Naive B cell (primary cell): ENCODE data around the gene CAVIN2. TPM values are rescaled to one million over a fixed set of nuclear protein-coding genes. Genes with fewer than 3 reads are reported as not detected.

Experiments
- ATAC-seq, 2 donors: fragments of 150-1000 bp; cut with Tn5 transposase; 2 replicates each; pipeline ENCODE4 v1.10.0; 2021; ENCODE audit warnings: low read depth in 2 of 2, mild to moderate bottlenecking in 2 of 2, moderate library complexity in 2 of 2
- DNase-seq: peaks from one replicate; pipeline ENCODE4 v3.0.0; 2022
- H3K27ac Mint-ChIP-seq, 6 donors: one replicate each; pipeline ENCODE4 v1.8.0; 2020 to 2022; ENCODE audit warnings: mild to moderate bottlenecking in 6 of 6, mixed read lengths in 6 of 6, moderate library complexity in 5 of 6, inconsistent platforms in 2 of 6
- H3K27me3 Mint-ChIP-seq, 3 donors: one replicate each; pipeline ENCODE4 v1.8.0; 2021 to 2022; ENCODE audit warnings: mixed read lengths in 3 of 3, mild to moderate bottlenecking in 1 of 3
- H3K36me3 Mint-ChIP-seq, 2 donors: one replicate each; pipeline ENCODE4 v1.8.0; 2020 to 2022; ENCODE audit warnings: mixed read lengths in 2 of 2, inconsistent platforms in 1 of 2, mild to moderate bottlenecking in 1 of 2
- H3K4me1 Mint-ChIP-seq, 3 donors: one replicate each; pipeline ENCODE4 v1.8.0; 2020 to 2022; ENCODE audit warnings: mixed read lengths in 3 of 3, inconsistent platforms in 1 of 3, mild to moderate bottlenecking in 1 of 3, moderate library complexity in 1 of 3
- H3K4me3 Mint-ChIP-seq, 8 donors: one replicate each; pipeline ENCODE4 v1.8.0; 2020 to 2022; ENCODE audit warnings: mild to moderate bottlenecking in 8 of 8, mixed read lengths in 8 of 8, moderate library complexity in 8 of 8, inconsistent platforms in 2 of 8
- H3K9me3 Mint-ChIP-seq, 7 donors: one replicate each; pipeline ENCODE4 v1.8.0; 2020 to 2022; ENCODE audit warnings: mixed read lengths in 7 of 7, mild to moderate bottlenecking in 5 of 7, inconsistent platforms in 2 of 7, moderate library complexity in 1 of 7
- polyA plus RNA-seq, 6 donors: library from polyadenylated mRNA; unstranded; fragments of 300-500 nt; fragmentation: Illumina TruSeq; gene quantifications; one replicate each; pipeline ENCODE4 v1.2.3, GENCODE V29; 2021; ENCODE audit warnings: low read depth in 6 of 6

CAVIN2 gene, protein sequence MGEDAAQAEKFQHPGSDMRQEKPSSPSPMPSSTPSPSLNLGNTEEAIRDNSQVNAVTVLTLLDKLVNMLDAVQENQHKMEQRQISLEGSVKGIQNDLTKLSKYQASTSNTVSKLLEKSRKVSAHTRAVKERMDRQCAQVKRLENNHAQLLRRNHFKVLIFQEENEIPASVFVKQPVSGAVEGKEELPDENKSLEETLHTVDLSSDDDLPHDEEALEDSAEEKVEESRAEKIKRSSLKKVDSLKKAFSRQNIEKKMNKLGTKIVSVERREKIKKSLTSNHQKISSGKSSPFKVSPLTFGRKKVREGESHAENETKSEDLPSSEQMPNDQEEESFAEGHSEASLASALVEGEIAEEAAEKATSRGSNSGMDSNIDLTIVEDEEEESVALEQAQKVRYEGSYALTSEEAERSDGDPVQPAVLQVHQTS
- polyA plus RNA-seq: 1 to 10 TPM; 2.8 to 9.0 (median 8.3) TPM

DNA sequence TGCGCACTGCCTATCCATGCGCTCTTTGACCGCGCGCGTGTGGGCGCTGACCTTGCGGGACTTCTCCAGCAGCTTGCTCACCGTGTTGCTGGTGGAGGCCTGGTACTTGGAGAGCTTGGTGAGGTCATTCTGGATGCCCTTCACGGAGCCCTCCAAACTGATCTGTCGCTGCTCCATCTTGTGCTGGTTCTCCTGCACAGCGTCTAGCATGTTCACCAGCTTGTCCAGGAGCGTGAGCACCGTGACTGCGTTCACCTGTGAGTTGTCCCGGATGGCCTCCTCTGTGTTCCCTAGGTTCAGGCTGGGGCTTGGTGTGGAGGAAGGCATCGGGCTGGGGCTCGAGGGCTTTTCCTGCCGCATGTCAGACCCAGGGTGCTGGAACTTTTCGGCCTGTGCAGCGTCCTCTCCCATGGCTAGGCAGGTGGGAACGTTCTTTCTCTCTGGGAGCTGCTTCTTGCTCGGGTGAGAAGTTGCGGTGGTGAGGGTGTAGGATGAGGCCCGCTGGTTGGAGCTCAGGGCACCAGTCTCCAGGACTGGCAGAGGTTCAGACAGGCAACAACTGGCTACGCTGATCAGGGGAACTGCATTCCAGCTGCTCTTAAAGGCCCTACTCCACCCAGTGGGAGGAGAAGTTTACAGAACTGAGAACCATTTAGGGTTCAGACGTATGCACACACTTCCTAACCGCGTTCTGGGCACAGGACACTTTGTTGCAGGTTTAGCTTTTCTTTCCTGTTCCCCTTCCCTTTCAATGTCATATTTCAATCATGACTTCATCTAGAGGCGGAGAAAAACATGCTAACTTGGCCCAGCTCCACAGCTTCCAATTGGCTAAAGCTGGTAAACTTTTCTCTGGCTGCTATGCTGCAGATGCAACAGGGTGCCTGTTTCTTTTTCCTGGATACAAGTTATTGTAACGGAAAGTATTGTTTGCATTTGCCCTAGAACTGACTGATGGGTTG is at the start of gene CAVIN2:
TSS of gene CAVIN2 (minus strand) at position 574 of the 962 bp plus-strand sequence. CDS start at position 411, 163 bp downstream.
- peak in 1 of 2 donors; percentile 28 for ATAC-seq
- H3K27me3 Mint-ChIP-seq: peaks cover 20 to 24% (median 20%) of the 10 kb centered on the region in 3 donors
- no peaks in the 10 kb centered on the region for H3K36me3 Mint-ChIP-seq
- no peak within 1 kb of the TSS for H3K27ac Mint-ChIP-seq
- DNase-seq: no peak
- H3K4me3 Mint-ChIP-seq: peak within 1 kb of the TSS in 3 of 8 donors; percentile 7 to 26 (median 9)
- H3K4me1 Mint-ChIP-seq: peaks cover 4 to 14% (median 14%) of the 10 kb centered on the region in 3 donors
- H3K9me3 Mint-ChIP-seq: no peaks in the 10 kb centered on the region

DNA sequence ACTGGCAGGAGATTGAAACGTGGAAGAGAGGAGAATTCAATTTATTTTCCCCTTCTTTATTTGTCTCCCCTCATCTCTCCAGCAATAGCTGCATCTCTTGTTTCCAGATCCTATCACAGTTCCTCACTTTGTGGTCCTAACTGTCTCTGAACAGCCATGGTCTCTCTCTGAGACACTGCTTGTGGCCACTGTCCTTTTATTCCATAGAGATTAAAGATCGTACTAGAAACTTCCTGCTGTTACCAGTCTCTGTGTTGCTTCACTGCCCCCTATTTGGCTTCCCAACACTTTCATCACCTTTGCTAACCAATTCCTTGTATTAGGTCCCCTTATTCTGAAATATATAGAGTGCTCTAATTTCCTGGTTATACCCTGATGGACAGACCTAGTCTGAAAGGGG is 48.9 kb upstream of the CAVIN2 start:
- ATAC-seq (no peak), DNase-seq (no peak)
- H3K4me1 Mint-ChIP-seq: no peaks in the 10 kb centered on the region
- no peak overlapping the region for H3K4me3 Mint-ChIP-seq
- H3K27ac Mint-ChIP-seq: no peak overlapping the region
- peaks cover 0 to 7% (median 0%) of the 10 kb centered on the region in 3 donors for H3K27me3 Mint-ChIP-seq
- peaks cover 0 to 7% (median 4%) of the 10 kb centered on the region in 7 donors for H3K9me3 Mint-ChIP-seq
- peaks cover 0 to 6% of the 10 kb centered on the region in 2 donors for H3K36me3 Mint-ChIP-seq

DNA sequence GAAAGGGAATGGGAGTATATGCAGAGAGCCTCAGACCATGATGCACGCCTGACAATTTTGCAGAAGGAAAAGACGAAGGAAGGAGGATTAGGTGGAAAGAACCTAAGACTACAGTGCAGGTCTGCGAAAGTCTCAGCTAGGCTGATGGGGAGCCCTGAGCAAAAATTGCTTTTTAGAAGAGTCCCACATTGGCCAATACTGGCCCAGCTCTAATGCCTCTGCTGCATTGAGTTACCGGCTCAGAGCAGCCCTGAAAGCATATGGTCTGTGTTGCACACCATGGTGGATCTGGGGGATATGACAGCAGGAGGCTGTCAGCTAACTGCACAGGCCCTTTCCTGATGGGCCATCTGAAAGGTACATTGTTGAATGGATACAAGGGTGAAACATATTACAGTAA is 48.3 kb upstream of the CAVIN2 start:
- no peak overlapping the region for H3K4me3 Mint-ChIP-seq
- H3K27me3 Mint-ChIP-seq: peaks cover 0 to 7% (median 0%) of the 10 kb centered on the region in 3 donors
- H3K36me3 Mint-ChIP-seq: peaks cover 0 to under 1% of the 10 kb centered on the region in 2 donors
- ATAC-seq (no peak), DNase-seq (no peak)
- peaks cover 0 to 1% (median 0%) of the 10 kb centered on the region in 7 donors for H3K9me3 Mint-ChIP-seq
- H3K4me1 Mint-ChIP-seq: no peaks in the 10 kb centered on the region
- no peak overlapping the region for H3K27ac Mint-ChIP-seq

DNA sequence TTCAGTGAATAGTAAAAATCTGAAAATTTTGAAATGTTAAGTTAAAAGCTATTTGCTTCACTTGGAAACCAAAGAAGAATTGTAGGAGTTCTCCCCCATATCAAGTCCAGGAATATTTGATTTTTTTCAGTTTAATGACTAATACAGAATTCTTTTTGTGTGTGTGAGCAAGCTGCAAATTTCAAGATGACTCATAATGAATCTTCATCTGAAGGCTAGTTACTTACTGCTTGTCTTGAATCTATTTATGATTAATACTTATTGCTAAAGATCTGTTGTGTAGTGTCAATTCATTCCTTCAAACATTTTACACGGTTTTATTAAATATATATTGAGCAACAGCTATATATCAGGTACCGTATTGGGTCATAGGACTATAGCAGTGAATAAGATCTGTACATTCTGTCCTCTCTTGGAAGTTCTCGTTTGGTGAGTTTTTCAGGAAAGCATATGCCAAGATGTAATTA is 47.8 kb upstream of the CAVIN2 start:
- Mint-ChIP-seq H3K27ac (no peak overlapping the region), H3K27me3 (peaks cover 0 to 7% (median 0%) of the 10 kb centered on the region in 3 donors), H3K9me3 (no peaks in the 10 kb centered on the region), H3K36me3 (no peaks in the 10 kb centered on the region), H3K4me1 (no peaks in the 10 kb centered on the region), H3K4me3 (no peak overlapping the region)
- ATAC-seq (no peak), DNase-seq (no peak)

DNA sequence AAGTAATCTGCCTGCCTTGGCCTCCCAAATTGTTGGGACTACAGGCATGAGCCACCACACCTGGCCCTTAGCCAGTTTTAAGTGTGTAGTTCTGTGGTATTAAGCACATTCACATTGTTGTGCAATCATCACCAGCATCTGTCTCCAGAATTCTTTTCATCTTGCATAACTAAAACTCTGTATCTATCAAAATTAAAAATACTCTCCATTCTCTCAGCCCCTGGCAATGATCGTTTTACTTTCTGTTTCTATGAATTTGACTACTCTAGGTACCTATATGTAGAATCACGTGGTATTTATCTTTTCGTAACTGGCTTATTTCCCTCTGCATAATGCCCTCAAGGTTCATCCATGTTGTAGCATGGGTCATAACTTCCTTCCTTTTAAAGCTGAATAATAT is 45.5 kb upstream of the CAVIN2 start:
- Mint-ChIP-seq H3K36me3 (no peaks in the 10 kb centered on the region), H3K27me3 (peaks cover 0 to 7% (median 0%) of the 10 kb centered on the region in 3 donors), H3K4me3 (no peak overlapping the region), H3K4me1 (no peaks in the 10 kb centered on the region), H3K9me3 (no peaks in the 10 kb centered on the region), H3K27ac (no peak overlapping the region)
- no peak for ATAC-seq
- DNase-seq: no peak

DNA sequence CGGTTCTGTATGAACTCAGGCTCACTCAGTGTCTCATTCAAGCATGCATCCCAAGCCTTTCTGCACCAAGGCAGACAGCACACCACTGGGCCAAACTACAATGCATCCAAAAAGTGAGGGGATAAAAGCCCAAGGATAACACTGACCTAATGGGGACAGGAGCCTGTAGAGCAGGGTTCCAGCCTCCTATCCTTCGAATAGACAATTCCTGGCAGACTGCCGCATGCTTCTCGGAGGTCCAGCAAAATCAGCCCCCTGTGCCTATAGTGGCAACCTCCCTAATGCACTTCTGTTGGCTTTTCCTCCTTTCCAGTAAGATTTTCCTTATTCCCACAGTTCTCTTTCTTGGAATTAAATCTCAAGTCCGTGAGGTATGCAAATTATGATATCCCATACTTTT is 44.8 kb upstream of the CAVIN2 start:
- Mint-ChIP-seq H3K4me1 (no peaks in the 10 kb centered on the region), H3K27ac (no peak overlapping the region), H3K4me3 (no peak overlapping the region), H3K27me3 (peaks cover 0 to 7% (median 0%) of the 10 kb centered on the region in 3 donors), H3K9me3 (no peaks in the 10 kb centered on the region), H3K36me3 (no peaks in the 10 kb centered on the region)
- DNase-seq: no peak
- no peak for ATAC-seq

DNA sequence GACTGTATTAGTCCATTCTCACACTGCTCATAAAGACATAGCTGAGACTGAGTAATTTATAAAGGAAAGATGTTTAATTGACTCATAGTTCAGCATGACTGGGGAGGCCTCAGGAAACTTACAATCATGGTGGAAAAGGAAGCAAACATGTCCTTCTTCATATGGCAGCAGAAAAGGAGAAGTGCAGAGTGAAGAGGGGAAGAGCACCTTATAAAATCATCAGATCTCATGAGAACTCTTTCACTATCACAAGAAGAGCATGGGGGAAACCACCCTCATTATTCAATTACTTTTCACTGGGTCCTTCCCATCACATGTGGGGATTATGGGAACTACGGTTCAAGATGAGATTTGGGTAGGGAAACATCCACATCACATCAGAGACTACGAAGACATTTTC is 43.0 kb upstream of the CAVIN2 start:
- H3K4me3 Mint-ChIP-seq: no peak overlapping the region
- ATAC-seq: peak in 1 of 2 donors; percentile 53
- no peaks in the 10 kb centered on the region for H3K9me3 Mint-ChIP-seq
- H3K4me1 Mint-ChIP-seq: no peaks in the 10 kb centered on the region
- H3K36me3 Mint-ChIP-seq: no peaks in the 10 kb centered on the region
- DNase-seq: no peak
- H3K27ac Mint-ChIP-seq: no peak overlapping the region
- H3K27me3 Mint-ChIP-seq: peaks cover 0 to 2% (median 0%) of the 10 kb centered on the region in 3 donors

DNA sequence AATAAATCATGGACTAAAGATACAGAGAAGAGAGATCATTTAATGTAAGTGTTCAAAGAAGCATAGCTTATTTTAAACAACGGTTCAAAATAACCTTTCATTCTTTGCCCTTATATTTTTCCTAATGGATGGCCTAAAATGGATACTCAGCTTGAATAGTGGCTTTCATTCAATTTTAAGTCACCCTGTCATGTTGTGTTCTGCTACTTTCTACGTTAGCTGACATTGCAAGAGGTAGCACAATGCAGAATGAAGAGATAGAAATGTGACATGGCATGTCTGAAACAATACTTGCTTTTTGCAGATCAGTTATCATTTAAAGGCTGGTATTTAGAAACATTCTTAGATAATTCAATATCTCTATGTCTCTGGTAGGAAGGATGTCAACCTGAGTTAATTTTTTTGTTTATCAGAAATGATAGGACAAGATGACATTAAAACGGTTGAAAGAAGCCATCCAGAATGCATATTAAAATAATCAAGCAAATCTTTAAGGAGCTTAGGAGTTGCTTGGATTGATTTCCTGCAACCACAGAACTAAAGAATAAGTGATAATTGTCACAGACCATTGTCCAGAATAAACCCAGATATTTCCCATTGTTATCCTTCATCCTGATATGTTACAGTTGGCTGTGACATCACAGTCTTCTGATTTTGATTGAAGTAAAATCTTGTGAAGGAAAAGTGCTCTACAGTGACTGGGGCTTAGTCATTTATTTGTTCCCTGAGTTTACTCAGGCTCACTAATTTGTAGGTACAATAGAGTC is 41.7 kb upstream of the CAVIN2 start:
- no peak for ATAC-seq
- DNase-seq: no peak
- Mint-ChIP-seq H3K4me1 (no peaks in the 10 kb centered on the region), H3K27ac (no peak overlapping the region), H3K27me3 (no peaks in the 10 kb centered on the region), H3K4me3 (no peak overlapping the region), H3K9me3 (no peaks in the 10 kb centered on the region), H3K36me3 (no peaks in the 10 kb centered on the region)

DNA sequence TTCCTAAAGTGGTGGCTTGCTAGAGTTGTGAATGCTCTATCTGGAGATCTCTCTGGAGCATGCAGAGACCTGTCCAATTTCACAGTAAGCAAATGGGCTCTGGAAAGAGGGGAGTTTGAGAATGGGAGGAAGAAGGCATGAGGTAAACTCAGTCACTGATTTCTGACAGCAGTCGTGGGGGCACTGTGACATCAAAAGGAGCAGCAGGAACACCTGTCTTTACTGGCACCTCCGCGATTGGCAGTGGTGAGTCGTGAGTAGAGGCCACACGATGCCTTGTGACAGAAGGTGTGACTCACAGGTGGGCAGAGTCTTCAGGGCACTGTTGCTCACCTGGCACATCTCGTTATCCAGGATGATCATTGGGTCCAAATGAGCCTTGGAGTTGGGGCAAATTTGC is 38.8 kb upstream of the CAVIN2 start:
- Mint-ChIP-seq H3K27ac (no peak overlapping the region), H3K36me3 (no peaks in the 10 kb centered on the region), H3K27me3 (no peaks in the 10 kb centered on the region), H3K4me3 (no peak overlapping the region), H3K4me1 (no peaks in the 10 kb centered on the region), H3K9me3 (no peaks in the 10 kb centered on the region)
- DNase-seq (no peak), ATAC-seq (no peak)

DNA sequence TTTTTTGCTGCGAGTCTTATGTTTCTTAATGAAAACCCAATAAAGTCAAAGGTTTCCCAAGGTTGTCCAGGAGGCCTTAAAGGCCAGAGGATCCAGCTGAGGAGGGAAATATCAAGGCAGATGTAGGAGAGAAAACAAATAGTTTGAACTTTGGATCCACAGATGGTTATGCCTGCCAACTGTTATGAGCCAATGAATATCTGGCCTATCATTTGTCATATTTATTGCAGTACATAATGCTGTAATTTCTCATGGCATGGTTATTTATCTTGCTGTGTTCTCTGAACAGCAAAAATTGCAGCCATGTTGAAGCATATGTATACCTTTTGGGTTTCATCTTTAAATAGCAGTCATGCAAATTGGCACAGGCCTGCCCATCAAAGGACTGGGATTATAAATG is 38.2 kb upstream of the CAVIN2 start:
- ATAC-seq: no peak
- Mint-ChIP-seq H3K27ac (no peak overlapping the region), H3K9me3 (peaks cover 0 to 4% (median 0%) of the 10 kb centered on the region in 7 donors), H3K4me1 (no peaks in the 10 kb centered on the region), H3K4me3 (no peak overlapping the region), H3K27me3 (no peaks in the 10 kb centered on the region), H3K36me3 (no peaks in the 10 kb centered on the region)
- no peak for DNase-seq

DNA sequence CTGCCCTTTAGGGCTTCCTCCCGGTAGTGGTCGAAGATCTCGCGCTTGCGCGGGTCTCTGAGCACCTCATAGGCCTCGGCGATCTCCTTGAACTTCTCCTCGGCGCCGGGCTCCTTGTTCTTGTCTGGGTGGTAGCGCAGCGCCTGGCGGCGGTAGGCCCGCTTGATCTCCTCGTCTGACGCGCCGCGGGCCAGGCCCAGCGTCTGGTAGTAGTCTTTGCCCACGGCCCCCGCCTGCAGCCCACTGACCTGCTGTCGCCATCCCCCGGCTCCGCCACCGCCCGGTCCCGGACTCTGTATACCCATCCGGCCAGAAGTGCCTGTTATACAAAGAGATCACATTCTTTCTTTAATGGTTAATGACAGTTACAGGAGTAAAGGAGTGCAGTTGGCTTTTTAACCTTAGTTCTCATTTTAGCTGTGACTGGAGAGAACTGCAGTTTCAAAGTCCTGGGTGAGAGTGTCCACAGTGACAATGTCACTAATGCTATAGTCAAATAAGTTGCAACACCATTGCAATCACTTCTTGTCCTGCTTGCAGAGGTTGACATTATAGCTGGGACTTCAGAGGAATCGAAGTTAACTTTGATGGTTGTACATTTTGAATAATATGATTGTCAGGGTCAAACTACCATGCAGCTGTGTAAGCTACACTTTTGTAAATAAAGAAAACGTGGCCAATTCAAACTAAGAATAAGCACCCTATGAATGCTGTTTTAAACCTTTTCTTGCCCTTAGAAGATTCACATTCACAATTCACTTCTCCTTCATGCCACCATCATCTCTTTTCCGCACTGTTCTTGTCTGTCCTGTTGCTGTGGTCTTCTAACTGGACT is 35.3 kb upstream of the CAVIN2 start:
- ATAC-seq (no peak), DNase-seq (no peak)
- Mint-ChIP-seq H3K27me3 (no peaks in the 10 kb centered on the region), H3K36me3 (no peaks in the 10 kb centered on the region), H3K4me3 (no peak overlapping the region), H3K4me1 (no peaks in the 10 kb centered on the region), H3K9me3 (peaks cover 0 to 4% (median 0%) of the 10 kb centered on the region in 7 donors), H3K27ac (no peak overlapping the region)

DNA sequence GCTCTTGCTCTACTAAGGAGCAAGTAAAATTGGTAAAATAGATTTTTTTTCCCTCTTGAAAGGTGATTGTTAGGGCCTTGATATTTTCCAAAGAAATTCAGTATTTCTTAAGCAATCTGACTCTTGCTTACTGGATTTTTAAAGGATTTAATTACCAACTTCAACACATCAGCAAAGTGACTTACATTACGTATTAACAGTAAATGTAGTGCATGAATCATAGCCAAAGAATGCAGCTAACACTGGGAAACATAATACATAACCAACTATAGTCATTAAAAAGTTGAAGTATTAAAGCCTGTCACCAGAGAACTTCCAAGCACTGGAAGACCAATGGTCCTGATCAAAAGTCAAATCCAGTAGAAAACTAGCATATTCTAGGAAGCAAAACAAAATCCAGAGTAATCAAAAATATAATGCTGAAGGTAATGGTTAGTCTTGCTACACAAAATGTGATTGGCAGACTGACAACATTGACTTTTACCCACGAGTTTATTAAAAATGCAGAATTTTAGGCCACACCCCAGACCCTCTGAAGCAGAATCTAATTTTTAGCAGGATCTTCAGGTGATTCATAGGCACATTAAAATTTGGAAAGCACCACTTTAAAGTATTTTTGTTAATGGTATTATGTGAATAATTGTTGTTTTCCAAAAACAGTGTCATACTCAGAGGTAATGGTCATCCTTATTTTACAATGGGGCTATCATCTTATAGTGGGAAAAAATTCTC is 31.8 kb upstream of the CAVIN2 start:
- DNase-seq: no peak
- Mint-ChIP-seq H3K27ac (no peak overlapping the region), H3K4me3 (no peak overlapping the region), H3K27me3 (no peaks in the 10 kb centered on the region), H3K36me3 (no peaks in the 10 kb centered on the region), H3K4me1 (no peaks in the 10 kb centered on the region), H3K9me3 (peaks cover 0 to 4% (median 0%) of the 10 kb centered on the region in 7 donors)
- no peak for ATAC-seq
